K562 (cell line): ENCODE data around the gene CLIP4. TPM values are rescaled to one million over a fixed set of nuclear protein-coding genes. Genes with fewer than 3 reads are reported as not detected.
A peak's percentile ranks its signal among the peaks of the same experiment; 100 is the strongest.

Experiments
- ATAC-seq: fragments of 200-7000 bp; cut with Tn5 transposase; 3 replicates; pipeline ENCODE4 v1.9.1; 2020; ENCODE audit warnings: moderate library complexity
- BruUV-seq: library from RNA; stranded (reverse); fragments of 400-500 nt; replicated peaks from 2 replicates; lab custom pipeline; 2021; lab: Mats Ljungman, UMichigan
- CTCF ChIA-PET: fragments of 300-600 bp; formaldehyde crosslinking; extraction: SDS; loops from one replicate; lab custom pipeline; 2021; ENCODE audit warnings: low intra/inter-chr PET ratio; lab: Yijun Ruan, JAX
- POLR2A ChIA-PET: fragments of 300-600, 350-650 bp; sonication (Branson Sonifier 250); formaldehyde crosslinking; extraction: SDS; loops from one replicate; lab custom pipeline; 2021; ENCODE audit warnings: antibody characterized with exemption, inconsistent platforms; lab: Yijun Ruan, JAX
- DNase-seq, 4 experiments: peaks; one replicate each; pipeline versions ENCODE4 v3.0.0 to v3.0.0-alpha.2; 2011 to 2018; ENCODE audit warnings: low spot score in 3 of 4, mixed read lengths in 3 of 4; ENCODE audit errors: extremely low read depth in 1 of 4
- FAIRE-seq: peaks from 2 replicates; lab custom pipeline; 2011; peaks lifted over from hg19 to GRCh38; lab: Jason Lieb, UNC
- H2AFZ ChIP-seq: 2 replicates; pipeline ENCODE4 v1.6.0; 2011; ENCODE audit warnings: low read depth, low read length, control low read depth, inconsistent platforms
- H3K27ac ChIP-seq: fragments of 200-600 bp; 3 replicates; pipeline ENCODE4 v1.8.0; 2011; ENCODE audit warnings: low read depth, mild to moderate bottlenecking, control low read depth, inconsistent platforms, low read length, moderate library complexity, mixed read lengths; ENCODE audit errors: extremely low read depth
- H3K27me3 ChIP-seq, 2 experiments: fragments of 300-600 bp in 1 of 2; 2 replicates in 1 of 2; 3 replicates in 1 of 2; pipeline versions ENCODE4 v1.6.0 to v1.8.0; 2011; ENCODE audit warnings: inconsistent platforms in 2 of 2, low read length in 2 of 2, mild to moderate bottlenecking in 1 of 2, mixed read lengths in 1 of 2, moderate library complexity in 1 of 2; ENCODE audit not compliant: control insufficient read depth in 2 of 2, insufficient read depth in 2 of 2
- H3K36me3 ChIP-seq: fragments of 300-600 bp; 3 replicates; pipeline ENCODE4 v1.8.0; 2011; ENCODE audit warnings: mild to moderate bottlenecking, low read length, inconsistent platforms; ENCODE audit not compliant: control insufficient read depth, insufficient read depth
- H3K4me1 ChIP-seq, 2 experiments: fragments of 200-600 bp in 1 of 2; replicated peaks in 1 of 2; 2 replicates in 1 of 2; 3 replicates in 1 of 2; pipeline versions ENCODE4 v1.5.1 to v1.8.0; 2011; ENCODE audit warnings: inconsistent platforms in 2 of 2, low read length in 2 of 2, mild to moderate bottlenecking in 1 of 2, mixed read lengths in 1 of 2, moderate library complexity in 1 of 2; ENCODE audit not compliant: control insufficient read depth in 2 of 2, insufficient read depth in 2 of 2
- H3K4me2 ChIP-seq: 2 replicates; pipeline ENCODE4 v1.6.1; 2011; ENCODE audit warnings: low read length, control low read depth, inconsistent platforms, mixed read lengths; ENCODE audit not compliant: insufficient read depth
- H3K4me3 ChIP-seq: fragments of 200-600 bp; sonication (generic), shearing (Covaris generic); 2 replicates; pipeline ENCODE4 v1.5.1; 2016; ENCODE audit warnings: control low read depth, inconsistent platforms
- H3K79me2 ChIP-seq: fragments of 200-600 bp; 3 replicates; pipeline ENCODE4 v1.8.0; 2011; ENCODE audit warnings: low read length, inconsistent platforms; ENCODE audit not compliant: control insufficient read depth, insufficient read depth
- H3K9ac ChIP-seq, 2 experiments: 2 replicates each; pipeline versions ENCODE4 v1.6.0 to v1.6.1; 2011; ENCODE audit warnings: low read depth in 2 of 2, low read length in 2 of 2, control low read depth in 1 of 2, inconsistent platforms in 1 of 2, mild to moderate bottlenecking in 1 of 2, mixed read lengths in 1 of 2; ENCODE audit not compliant: insufficient read depth in 1 of 2
- H3K9me1 ChIP-seq: one replicate; pipeline ENCODE4 v1.6.0; 2011; ENCODE audit warnings: inconsistent platforms, mild to moderate bottlenecking, low read length, moderate library complexity; ENCODE audit not compliant: control insufficient read depth, insufficient read depth
- H3K9me3 ChIP-seq: replicated peaks from 2 replicates; pipeline ENCODE4 v1.5.1; 2011; ENCODE audit warnings: low read depth, low read length, inconsistent platforms; ENCODE audit not compliant: control insufficient read depth, insufficient read depth
- H4K20me1 ChIP-seq: replicated peaks from 2 replicates; pipeline ENCODE4 v1.6.1; 2011; ENCODE audit warnings: low read length, inconsistent platforms, mixed read lengths; ENCODE audit not compliant: control insufficient read depth, insufficient read depth
- ATF1 ChIP-seq, 2 experiments: fragments of 450-650 bp in 1 of 2; IDR thresholded peaks; 2 replicates each; pipeline ENCODE4 v1.6.1; 2016; ENCODE audit warnings: missing compliant biosample characterization in 1 of 2, missing genetic modification characterization in 1 of 2
- BCL6 ChIP-seq: fragments of 250-450 bp; sonication (Bioruptor Pico); IDR thresholded peaks from 2 replicates; pipeline ENCODE4 v1.4.0; 2020
- CBFA2T3 ChIP-seq: fragments of 450-650 bp; IDR thresholded peaks from 2 replicates; pipeline ENCODE4 v1.6.1; 2017
- EP300 ChIP-seq: IDR thresholded peaks from 2 replicates; pipeline ENCODE4 v1.6.1; 2012; ENCODE audit warnings: low read length, improper control_type of control experiment
- FOSL1 ChIP-seq: fragments of 200-800 bp; sonication (Bioruptor generic); conservative IDR thresholded peaks from 2 replicates; pipeline ENCODE4 v1.6.1; 2016; ENCODE audit warnings: missing genetic modification characterization, missing compliant biosample characterization
- KLF13 ChIP-seq: fragments of 450-650 bp; IDR thresholded peaks from 2 replicates; pipeline ENCODE4 v1.6.1; 2016; ENCODE audit warnings: missing genetic modification characterization, low read depth, mild to moderate bottlenecking, missing compliant biosample characterization, moderate library complexity, borderline replicate concordance
- MCM5 ChIP-seq: fragments of 450-650 bp; IDR thresholded peaks from 2 replicates; pipeline ENCODE4 v1.6.1; 2016; ENCODE audit warnings: low read depth
- NR4A1 ChIP-seq, 2 experiments: fragments of 250-450 bp in 1 of 2; fragments of 450-650 bp in 1 of 2; sonication (Bioruptor Pico) in 1 of 2; IDR thresholded peaks; 2 replicates each; pipeline versions ENCODE4 v1.4.0 to v1.6.1; 2016 to 2020; ENCODE audit warnings: mild to moderate bottlenecking in 2 of 2, missing compliant biosample characterization in 1 of 2, missing genetic modification characterization in 1 of 2, moderate library complexity in 1 of 2
- SRSF1 ChIP-seq: fragments of 200-400 bp; formaldehyde crosslinking; IDR thresholded peaks from 2 replicates; pipeline ENCODE4 v1.6.1; 2017; ENCODE audit warnings: mild to moderate bottlenecking, low read depth, low read length, moderate library complexity
- TCF7 ChIP-seq: sonication (generic); IDR thresholded peaks from 2 replicates; pipeline ENCODE4 v1.6.1; 2016; ENCODE audit warnings: antibody characterized with exemption, borderline replicate concordance
- ZBTB2 ChIP-seq: fragments of 450-650 bp; IDR thresholded peaks from 2 replicates; pipeline ENCODE4 v1.6.1; 2016; ENCODE audit warnings: antibody characterized with exemption
- ZFP36 ChIP-seq: fragments of 150-350 bp; IDR thresholded peaks from 2 replicates; pipeline ENCODE4 v1.6.1; 2018; ENCODE audit warnings: low read length, low read depth; ENCODE audit not compliant: partially characterized antibody
- ZFPM2 ChIP-seq: fragments of 250-450 bp; sonication (Bioruptor Pico); IDR thresholded peaks from 2 replicates; pipeline ENCODE4 v1.5.1; 2022; ENCODE audit warnings: mild to moderate bottlenecking
- ZNF324 ChIP-seq: fragments of 250-450 bp; sonication (Bioruptor Pico); IDR thresholded peaks from 2 replicates; pipeline ENCODE4 v1.4.0; 2020; ENCODE audit warnings: mild to moderate bottlenecking
- ZNF57 ChIP-seq: fragments of 450-650 bp; formaldehyde crosslinking; IDR thresholded peaks from 2 replicates; pipeline ENCODE4 v1.4.0; 2020; ENCODE audit warnings: mild to moderate bottlenecking, moderate library complexity
- WGBS: fragments of 100-300 bp; shearing (Covaris generic); methylation state at CpG from one replicate; pipeline ENCODE4 v1.1.6; 2016; ENCODE audit warnings: low coverage, mixed read lengths; ENCODE audit not compliant: insufficient coverage; ENCODE audit errors: missing lambda C conversion rate; 5-methylcytosine and 5-hydroxymethylcytosine counted together
- in situ Hi-C: fragments of 300-500 bp; cut with MboI; formaldehyde crosslinking; loops from 4 replicates; pipeline ENCODE4 v1.15.0; 2018; ENCODE audit warnings: inconsistent platforms, mixed read lengths
- intact Hi-C: fragments of 100-400 bp; cut with micrococcal nuclease; formaldehyde crosslinking; loops from 2 replicates; pipeline ENCODE4 v1.14.2; 2022
- polyA plus RNA-seq, 8 experiments: library from polyadenylated mRNA; depleted of rRNA in 4 of 8; stranded (reverse) in 5 of 8; unstranded in 3 of 8; fragments of >200 nt; fragmentation: Nextera tagmentation in 2 of 8; fragmentation: Illumina TruSeq in 1 of 8; extraction: Ambion mirVana in 2 of 8; extraction: Trizol in 1 of 8; gene quantifications; 2 replicates each; pipeline versions ENCODE4 v1.2.1 to v1.2.3, GENCODE V29; 2011 to 2014; ENCODE audit warnings: inconsistent platforms in 1 of 8, missing spikeins in 1 of 8
- total RNA-seq, 7 experiments: library from RNA; depleted of rRNA in 6 of 7; stranded (reverse); fragments of >200 nt in 6 of 7; fragmentation: Illumina TruSeq in 2 of 7; extraction: Trizol in 2 of 7; gene quantifications; 2 replicates each; pipeline versions ENCODE4 v1.2.1 to v1.2.3, GENCODE V29; 2011 to 2021; ENCODE audit warnings: low replicate concordance in 1 of 7

Gene CLIP4
- total and polyA plus RNA-seq, 9 of the 15 experiments (the other 6 are each of a cell fraction or from before 2014, with no cell fraction given): 0.03 to 0.38 (median 0.13) TPM; not detected in 5

- no peak overlapping the region for H3K27ac ChIP-seq
- no peak overlapping the region for H3K4me2 ChIP-seq
- H3K4me3 ChIP-seq: no peak overlapping the region
- no peak for FAIRE-seq
- DNase-seq: no peak
- no peaks in the 10 kb centered on the region for H3K79me2 ChIP-seq
- H3K9me3 ChIP-seq: no peaks in the 10 kb centered on the region
- TF ChIP-seq ZFPM2 (CRISPR knock-in tag) (no peak), ATF1 (CRISPR knock-in tag; IDR thresholded peaks at IDR 0.05) (no peak), ATF1 (tag; IDR thresholded peaks at IDR 0.05) (no peak), FOSL1 (tag) (0 out of 2 replicates have a peak, but pooled peaks have one; percentile 12)
- TF ChIP-seq, all 486 proteins: peak for 1
- ChIA-PET CTCF (no interaction called here), POLR2A (interaction anchor here (0.7 kb wide), 1 partner anchor 11 kb away, joined by 3 read pairs; no protein-coding TSS in a partner anchor)
- 0 out of 5 replicates have a peak, but pooled peaks cover 2 to 5% of the 10 kb centered on the region in 2 experiments for H3K27me3 ChIP-seq
- H3K4me1 ChIP-seq: no peaks in the 10 kb centered on the region
- H3K9me1 ChIP-seq: no peaks in the 10 kb centered on the region
- BruUV-seq: no TSS peak
- no peak overlapping the region for H3K9ac ChIP-seq
- in situ Hi-C loops (no loop called here), intact Hi-C loops (no loop called here)
- 9% methylated on average over 3 of the region's 3 CpGs for WGBS
- no peak overlapping the region for H2AFZ ChIP-seq
- H3K36me3 ChIP-seq: no peaks in the 10 kb centered on the region
- H4K20me1 ChIP-seq: no peaks in the 10 kb centered on the region
- ATAC-seq: no peak
Observed at GRCh38 chr2:29123617-29124349, 8.6 kb downstream of the CLIP4 start.

GRCh38 chr2:29124504-29124903, 9.3 kb downstream of the CLIP4 start:
- ChIA-PET CTCF (no interaction called here), POLR2A (no interaction called here)
- 0 out of 5 replicates have a peak, but pooled peaks cover 2 to 5% of the 10 kb centered on the region in 2 experiments for H3K27me3 ChIP-seq
- H4K20me1 ChIP-seq: no peaks in the 10 kb centered on the region
- H3K9me3 ChIP-seq: no peaks in the 10 kb centered on the region
- in situ Hi-C loops: no loop called here
- BruUV-seq: no TSS peak
- DNase-seq: no peak
- no peaks in the 10 kb centered on the region for H3K9me1 ChIP-seq
- no peaks in the 10 kb centered on the region for H3K79me2 ChIP-seq
- no peak overlapping the region for H3K9ac ChIP-seq
- intact Hi-C loops: no loop called here
- no peak overlapping the region for H2AFZ ChIP-seq
- no peaks in the 10 kb centered on the region for H3K4me1 ChIP-seq
- 7% methylated on average over 1 of the region's 1 CpG for WGBS
- no peak for FAIRE-seq
- ATAC-seq: no peak
- no peak overlapping the region for H3K27ac ChIP-seq
- H3K4me3 ChIP-seq: no peak overlapping the region
- H3K4me2 ChIP-seq: no peak overlapping the region
- no peaks in the 10 kb centered on the region for H3K36me3 ChIP-seq
- TF ChIP-seq CBFA2T3: no peak
- TF ChIP-seq TCF7: no peak
- no peak for TF ChIP-seq ZNF324 (CRISPR knock-in tag)
- no peak for TF ChIP-seq MCM5
- no peak for TF ChIP-seq NR4A1 (CRISPR knock-in tag; IDR thresholded peaks at IDR 0.05)
- TF ChIP-seq NR4A1 (tag; IDR thresholded peaks at IDR 0.05): no peak
- TF ChIP-seq KLF13 (tag): no peak
- TF ChIP-seq BCL6 (CRISPR knock-in tag): no peak
- no peak for TF ChIP-seq ZBTB2
- TF ChIP-seq ZFP36: no peak
- TF ChIP-seq ZNF57 (CRISPR knock-in tag): no peak
- TF ChIP-seq EP300: no peak
- TF ChIP-seq SRSF1: no peak
